ENCODE measurements around the gene CEBPA. TPM values are rescaled to one million over a fixed set of nuclear protein-coding genes. Genes with fewer than 3 reads are reported as not detected.
"Not testable (repeated sequence)": the region's sequence is repeated elsewhere in the genome, so short reads cannot be mapped to it uniquely, and the experiment has no call there.

The CEBPA gene
- total RNA-seq, 4 donors from 2014 or later: 86.3 to 360 (median 196) TPM

- H3K27ac ChIP-seq: no peak overlapping the region
- no peaks in the 10 kb centered on the region for H3K27me3 ChIP-seq
- no peak overlapping the region for H3K4me3 ChIP-seq
- no peak for DNase-seq (ENCODE audit: low spot score in 2 of 2)
- H3K9me3 ChIP-seq: no peaks in the 10 kb centered on the region
- H3K4me1 ChIP-seq: peaks cover 10% of the 10 kb centered on the region
- 40% methylated on average over 5 of the region's 5 CpGs for WGBS
- no peaks in the 10 kb centered on the region for H3K36me3 ChIP-seq
- TF ChIP-seq POLR2AphosphoS5 (IDR thresholded peaks at IDR 0.05) (peak in 2 of 3 donors; percentile 21 to 30), EP300 (IDR thresholded peaks at IDR 0.05) (no peak)
These were observed 23.6 kb upstream of the CEBPA start for GRCh38 chr19:33325920-33326319.

- H3K27me3 ChIP-seq: no peaks in the 10 kb centered on the region
- H3K27ac ChIP-seq: no peak overlapping the region
- WGBS: 90% methylated on average over 3 of the region's 3 CpGs
- no peaks in the 10 kb centered on the region for H3K9me3 ChIP-seq
- TF ChIP-seq POLR2AphosphoS5 (IDR thresholded peaks at IDR 0.05) (no peak), POLR2A (IDR thresholded peaks at IDR 0.05) (no peak), CTCF (IDR thresholded peaks at IDR 0.05) (no peak), EP300 (IDR thresholded peaks at IDR 0.05) (no peak)
- H3K36me3 ChIP-seq: no peaks in the 10 kb centered on the region
- no peak for DNase-seq (ENCODE audit: low spot score in 2 of 2)
- no peak overlapping the region for H3K4me3 ChIP-seq
- peaks cover 4% of the 10 kb centered on the region for H3K4me1 ChIP-seq
These were observed 22.3 kb upstream of the CEBPA start for GRCh38 chr19:33324628-33325027.

- DNase-seq (ENCODE audit: low spot score in 2 of 2): no peak
- Histone ChIP-seq H3K4me3 (no peak overlapping the region), H3K9me3 (no peaks in the 10 kb centered on the region), H3K36me3 (no peaks in the 10 kb centered on the region), H3K27ac (no peak overlapping the region), H3K27me3 (no peaks in the 10 kb centered on the region), H3K4me1 (peaks cover 4% of the 10 kb centered on the region)
- TF ChIP-seq POLR2AphosphoS5 (IDR thresholded peaks at IDR 0.05) (no peak), POLR2A (IDR thresholded peaks at IDR 0.05) (no peak), CTCF (IDR thresholded peaks at IDR 0.05) (no peak), EP300 (IDR thresholded peaks at IDR 0.05) (no peak)
- 86% methylated on average over 6 of the region's 6 CpGs for WGBS
These were observed 20.9 kb upstream of the CEBPA start for GRCh38 chr19:33323093-33323820.

GRCh38 chr19:33320636-33321035 lies 18.3 kb upstream of the CEBPA start:
- 86% methylated on average over 1 of the region's 1 CpG for WGBS
- no peak for TF ChIP-seq POLR2A (IDR thresholded peaks at IDR 0.05)
- no peak for TF ChIP-seq EP300 (IDR thresholded peaks at IDR 0.05)
- TF ChIP-seq CTCF (IDR thresholded peaks at IDR 0.05): no peak
- no peak for TF ChIP-seq POLR2AphosphoS5 (IDR thresholded peaks at IDR 0.05)
- Histone ChIP-seq H3K9me3 (no peaks in the 10 kb centered on the region), H3K4me3 (no peak overlapping the region), H3K27me3 (no peaks in the 10 kb centered on the region), H3K4me1 (peaks cover 6% of the 10 kb centered on the region), H3K36me3 (no peaks in the 10 kb centered on the region), H3K27ac (no peak overlapping the region)
- DNase-seq (ENCODE audit: low spot score in 2 of 2): no peak

GRCh38 chr19:33317991-33318390 lies 15.7 kb upstream of the CEBPA start:
- H3K36me3 ChIP-seq; H3K9me3 ChIP-seq; H3K4me3 ChIP-seq; DNase-seq (ENCODE audit: low spot score in 2 of 2); H3K27ac ChIP-seq; H3K4me1 ChIP-seq; H3K27me3 ChIP-seq: not testable (repeated sequence)
- 98% methylated on average over 4 of the region's 4 CpGs for WGBS

- Histone ChIP-seq H3K4me3 (no peak overlapping the region), H3K4me1 (peaks cover 6% of the 10 kb centered on the region), H3K9me3 (no peaks in the 10 kb centered on the region), H3K36me3 (no peaks in the 10 kb centered on the region), H3K27me3 (no peaks in the 10 kb centered on the region), H3K27ac (no peak overlapping the region)
- TF ChIP-seq POLR2A (IDR thresholded peaks at IDR 0.05) (no peak), POLR2AphosphoS5 (IDR thresholded peaks at IDR 0.05) (no peak), EP300 (IDR thresholded peaks at IDR 0.05) (no peak), CTCF (IDR thresholded peaks at IDR 0.05) (no peak)
- 91% methylated on average over 5 of the region's 5 CpGs for WGBS
- DNase-seq (ENCODE audit: low spot score in 2 of 2): no peak
These were observed 15.2 kb upstream of the CEBPA start for GRCh38 chr19:33317517-33317916.

Measured in suprapubic skin (tissue), 4 donors.